Memory B cell (primary cell): ENCODE results near the gene NDUFS8.

ENCODE experiments used
- ATAC-seq: fragments of 150-1000 bp; cut with Tn5 transposase; 2 replicates; pipeline ENCODE4 v1.10.0; 2021; ENCODE audit warnings: low read depth, mild to moderate bottlenecking, moderate library complexity
- DNase-seq, 2 donors: peaks; one replicate each; pipeline ENCODE4 v3.0.0; 2022; ENCODE audit warnings: low spot score in 2 of 2
- H3K27ac Mint-ChIP-seq: one replicate; pipeline ENCODE4 v1.8.0; 2022; ENCODE audit warnings: mild to moderate bottlenecking, moderate library complexity, mixed read lengths
- H3K27me3 Mint-ChIP-seq: one replicate; pipeline ENCODE4 v1.8.0; 2022; ENCODE audit warnings: mixed read lengths
- H3K36me3 Mint-ChIP-seq: one replicate; pipeline ENCODE4 v1.8.0; 2022; ENCODE audit warnings: mild to moderate bottlenecking, mixed read lengths
- H3K4me1 Mint-ChIP-seq: one replicate; pipeline ENCODE4 v1.8.0; 2022; ENCODE audit warnings: mixed read lengths
- H3K4me3 Mint-ChIP-seq: one replicate; pipeline ENCODE4 v1.8.0; 2022; ENCODE audit warnings: mild to moderate bottlenecking, moderate library complexity, mixed read lengths
- H3K9me3 Mint-ChIP-seq: one replicate; pipeline ENCODE4 v1.8.0; 2022; ENCODE audit warnings: mixed read lengths

NDUFS8 gene

GRCh38 chr11:68041617-68042218, 11.2 kb downstream of the NDUFS8 start:
- DNase-seq (no peak), ATAC-seq (no peak)
- peaks cover 19% of the 10 kb centered on the region for H3K4me1 Mint-ChIP-seq
- peaks cover 6% of the 10 kb centered on the region for H3K36me3 Mint-ChIP-seq
- no peaks in the 10 kb centered on the region for H3K9me3 Mint-ChIP-seq
- no peaks in the 10 kb centered on the region for H3K27me3 Mint-ChIP-seq
- H3K27ac Mint-ChIP-seq = peak overlapping the region; percentile 73
- H3K4me3 Mint-ChIP-seq = peak overlapping the region; percentile 38

GRCh38 chr11:68042219-68043028, 11.9 kb downstream of the NDUFS8 start:
- H3K4me1 Mint-ChIP-seq = peaks cover 14% of the 10 kb centered on the region
- no peaks in the 10 kb centered on the region for H3K27me3 Mint-ChIP-seq
- no peak for ATAC-seq
- H3K27ac Mint-ChIP-seq = no peak overlapping the region
- peaks cover 7% of the 10 kb centered on the region for H3K36me3 Mint-ChIP-seq
- DNase-seq = no peak
- no peak overlapping the region for H3K4me3 Mint-ChIP-seq
- H3K9me3 Mint-ChIP-seq = no peaks in the 10 kb centered on the region

DNA sequence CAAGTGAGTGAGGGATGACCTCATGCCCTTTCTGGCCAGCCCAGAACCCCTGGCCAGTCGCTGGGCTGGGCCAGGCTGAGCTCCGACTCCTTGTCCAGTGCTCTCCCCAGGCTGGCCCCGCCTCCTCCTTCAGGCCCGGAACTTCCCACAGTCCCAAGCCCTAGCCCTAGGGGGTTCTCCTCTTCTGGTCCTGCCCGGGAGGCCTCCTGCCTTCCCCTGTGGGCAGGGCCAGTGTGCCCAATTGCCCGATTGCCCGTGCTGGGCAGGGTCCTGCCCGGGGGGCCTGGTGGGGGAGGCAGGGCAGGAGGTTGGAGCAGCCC, 12.5 kb downstream of the NDUFS8 start:
- no peaks in the 10 kb centered on the region for H3K27me3 Mint-ChIP-seq
- H3K4me1 Mint-ChIP-seq = peaks cover 14% of the 10 kb centered on the region
- no peak overlapping the region for H3K4me3 Mint-ChIP-seq
- DNase-seq (no peak), ATAC-seq (no peak)
- peaks cover 7% of the 10 kb centered on the region for H3K36me3 Mint-ChIP-seq
- no peak overlapping the region for H3K27ac Mint-ChIP-seq
- no peaks in the 10 kb centered on the region for H3K9me3 Mint-ChIP-seq

- DNase-seq (no peak), ATAC-seq (no peak)
- Mint-ChIP-seq H3K9me3 (no peaks in the 10 kb centered on the region), H3K36me3 (peaks cover 8% of the 10 kb centered on the region), H3K4me1 (peaks cover 14% of the 10 kb centered on the region), H3K27me3 (no peaks in the 10 kb centered on the region), H3K4me3 (no peak overlapping the region), H3K27ac (no peak overlapping the region)
Measured at GRCh38 chr11:68043349-68044144, 13.1 kb downstream of the NDUFS8 start.

- DNase-seq = no peak
- Mint-ChIP-seq H3K36me3 (peaks cover 8% of the 10 kb centered on the region), H3K9me3 (no peaks in the 10 kb centered on the region), H3K4me3 (no peak overlapping the region), H3K27ac (no peak overlapping the region), H3K4me1 (peaks cover 13% of the 10 kb centered on the region), H3K27me3 (no peaks in the 10 kb centered on the region)
- no peak for ATAC-seq
Measured at GRCh38 chr11:68044145-68044813, 13.8 kb downstream of the NDUFS8 start.

- Mint-ChIP-seq H3K27me3 (no peaks in the 10 kb centered on the region), H3K4me3 (no peak overlapping the region), H3K27ac (no peak overlapping the region), H3K9me3 (no peaks in the 10 kb centered on the region), H3K36me3 (peaks cover 8% of the 10 kb centered on the region), H3K4me1 (peaks cover 9% of the 10 kb centered on the region)
- DNase-seq (no peak), ATAC-seq (no peak)
Measured at GRCh38 chr11:68044898-68045351, 14.4 kb downstream of the NDUFS8 start.

- H3K36me3 Mint-ChIP-seq = peaks cover 11% of the 10 kb centered on the region
- H3K4me1 Mint-ChIP-seq = no peaks in the 10 kb centered on the region
- no peak for ATAC-seq
- H3K9me3 Mint-ChIP-seq = no peaks in the 10 kb centered on the region
- no peaks in the 10 kb centered on the region for H3K27me3 Mint-ChIP-seq
- DNase-seq = no peak
- no peak overlapping the region for H3K27ac Mint-ChIP-seq
- H3K4me3 Mint-ChIP-seq = no peak overlapping the region
Measured at GRCh38 chr11:68047437-68048290, 17.2 kb downstream of the NDUFS8 start.

GRCh38 chr11:68048681-68049508, 18.4 kb downstream of the NDUFS8 start:
- peaks cover 12% of the 10 kb centered on the region for H3K36me3 Mint-ChIP-seq

GRCh38 chr11:68049509-68050370, 19.3 kb downstream of the NDUFS8 start:
- Mint-ChIP-seq H3K27me3 (no peaks in the 10 kb centered on the region), H3K36me3 (peaks cover 10% of the 10 kb centered on the region), H3K4me1 (no peaks in the 10 kb centered on the region)

More at GRCh38 chr11:68048681-68049508, 18.4 kb downstream of the NDUFS8 start:
- H3K27me3 Mint-ChIP-seq = no peaks in the 10 kb centered on the region
- no peak overlapping the region for H3K27ac Mint-ChIP-seq
- no peak for ATAC-seq
- H3K4me3 Mint-ChIP-seq = no peak overlapping the region
- no peak for DNase-seq
- no peaks in the 10 kb centered on the region for H3K9me3 Mint-ChIP-seq
- H3K4me1 Mint-ChIP-seq = no peaks in the 10 kb centered on the region

DNA sequence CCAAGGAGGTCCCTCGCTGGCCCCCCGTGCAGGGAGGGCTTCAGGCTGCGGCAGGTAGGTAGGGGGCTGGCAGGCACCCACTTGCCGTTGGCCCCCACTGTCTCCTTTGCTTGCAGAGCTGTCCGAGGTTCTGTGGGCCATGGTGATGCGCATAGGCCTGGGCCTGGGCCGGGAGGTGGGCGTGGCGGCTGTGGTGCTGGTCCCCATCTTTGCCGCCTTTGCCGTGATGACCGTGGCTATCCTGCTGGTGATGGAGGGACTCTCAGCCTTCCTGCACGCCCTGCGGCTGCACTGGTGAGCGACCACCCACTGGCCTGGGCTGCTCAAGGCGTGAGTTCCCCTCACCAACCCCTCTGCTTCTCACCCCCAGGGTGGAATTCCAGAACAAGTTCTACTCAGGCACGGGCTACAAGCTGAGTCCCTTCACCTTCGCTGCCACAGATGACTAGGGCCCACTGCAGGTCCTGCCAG, 19.9 kb downstream of the NDUFS8 start:
- ATAC-seq (no peak), DNase-seq (no peak)
- H3K4me1 Mint-ChIP-seq = no peaks in the 10 kb centered on the region
- H3K36me3 Mint-ChIP-seq = peaks cover 10% of the 10 kb centered on the region
- no peak overlapping the region for H3K27ac Mint-ChIP-seq
- no peaks in the 10 kb centered on the region for H3K27me3 Mint-ChIP-seq
- no peak overlapping the region for H3K4me3 Mint-ChIP-seq
- no peaks in the 10 kb centered on the region for H3K9me3 Mint-ChIP-seq

More at GRCh38 chr11:68049509-68050370, 19.3 kb downstream of the NDUFS8 start:
- no peak overlapping the region for H3K4me3 Mint-ChIP-seq
- no peak for DNase-seq
- no peak overlapping the region for H3K27ac Mint-ChIP-seq
- no peak for ATAC-seq
- H3K9me3 Mint-ChIP-seq = no peaks in the 10 kb centered on the region

DNA sequence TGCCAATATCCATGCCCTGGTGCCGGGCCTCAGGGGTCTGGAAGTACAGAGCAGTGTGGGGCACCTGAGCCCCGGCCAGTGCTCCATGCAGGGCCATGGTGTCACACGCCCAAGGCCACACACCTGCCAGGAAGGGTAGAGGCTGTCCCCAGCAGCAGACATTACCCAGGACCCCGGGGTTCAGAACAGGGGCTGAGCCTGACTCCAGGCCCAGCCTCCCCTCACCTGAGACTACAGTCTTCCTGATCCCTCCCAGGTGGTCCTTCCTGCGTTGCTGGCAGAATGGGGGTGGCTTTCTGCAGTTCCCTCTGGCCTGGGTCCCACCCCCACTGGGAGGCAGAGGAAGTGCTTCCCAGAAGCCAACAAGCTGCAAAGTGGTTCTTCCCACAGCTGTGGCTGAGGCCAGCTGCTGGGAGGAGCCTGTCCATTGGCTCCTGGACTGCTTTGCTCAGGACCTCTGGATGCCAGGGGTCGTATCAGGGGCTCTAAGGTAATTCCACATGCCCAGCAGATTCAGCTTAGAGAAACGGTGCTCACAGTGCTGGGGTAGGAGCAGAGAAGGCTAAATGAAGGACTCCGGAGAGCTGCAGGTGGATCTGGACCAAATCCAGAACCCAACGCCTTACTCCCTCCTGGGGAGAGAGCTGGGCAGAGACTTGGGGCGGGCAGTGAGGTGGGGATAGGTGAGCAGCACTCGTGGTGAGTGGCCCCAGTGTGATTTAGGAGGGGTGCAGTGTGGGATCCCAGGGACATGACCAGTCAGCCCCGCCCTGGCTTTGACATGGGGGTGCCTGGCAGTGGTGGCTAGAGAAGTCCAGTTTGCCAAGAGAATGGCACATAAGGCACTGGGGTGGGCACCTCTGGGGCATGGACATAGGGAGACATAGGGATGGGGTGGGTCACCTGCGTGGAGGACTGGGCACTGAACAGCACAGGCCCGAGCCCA, 21.0 kb downstream of the NDUFS8 start:
- peak overlapping the region; percentile 39 for H3K27ac Mint-ChIP-seq
- no peak overlapping the region for H3K4me3 Mint-ChIP-seq
- DNase-seq = no peak
- H3K4me1 Mint-ChIP-seq = no peaks in the 10 kb centered on the region
- peaks cover 10% of the 10 kb centered on the region for H3K36me3 Mint-ChIP-seq
- no peaks in the 10 kb centered on the region for H3K27me3 Mint-ChIP-seq
- ATAC-seq = no peak
- no peaks in the 10 kb centered on the region for H3K9me3 Mint-ChIP-seq
